Measurements from ENCODE around the gene ATP9A.
"Not testable (repeated sequence)": the region's sequence is repeated elsewhere in the genome, so short reads cannot be mapped to it uniquely, and the experiment has no call there.

ATP9A gene

GRCh38 chr20:51687108-51687507 lies 81.1 kb downstream of the ATP9A start:
- DNase-seq, result no peak

GRCh38 chr20:51685494-51685893 lies 82.7 kb downstream of the ATP9A start:
- not testable (repeated sequence) for DNase-seq

- no peak for DNase-seq
These were observed 88.0 kb downstream of the ATP9A start for GRCh38 chr20:51680067-51680749.

- no peak for DNase-seq
These were observed 88.8 kb downstream of the ATP9A start for GRCh38 chr20:51679254-51679921.

GRCh38 chr20:51678026-51678697 lies 90.0 kb downstream of the ATP9A start:
- DNase-seq, result no peak

- no peak for DNase-seq
These were observed 99.2 kb downstream of the ATP9A start for GRCh38 chr20:51668947-51669346.

GRCh38 chr20:51668515-51668914 lies 99.7 kb downstream of the ATP9A start:
- DNase-seq, result no peak

- DNase-seq, result no peak
These were observed 100.7 kb downstream of the ATP9A start for GRCh38 chr20:51667491-51667890.

- no peak for DNase-seq
These were observed 101.2 kb downstream of the ATP9A start for GRCh38 chr20:51667002-51667408.

- no peak for DNase-seq
These were observed 102.1 kb downstream of the ATP9A start for GRCh38 chr20:51666126-51666525.

GRCh38 chr20:51665543-51666118 lies 102.6 kb downstream of the ATP9A start:
- DNase-seq, result no peak

GRCh38 chr20:51661609-51662178 lies 106.5 kb downstream of the ATP9A start:
- DNase-seq, result no peak

GRCh38 chr20:51660672-51661608 lies 107.2 kb downstream of the ATP9A start:
- DNase-seq, result no peak

- DNase-seq, result no peak
These were observed 108.6 kb downstream of the ATP9A start for GRCh38 chr20:51659491-51660050.

GRCh38 chr20:51656726-51657260 lies 111.4 kb downstream of the ATP9A start:
- no peak for DNase-seq

GRCh38 chr20:51656089-51656488 lies 112.1 kb downstream of the ATP9A start:
- not testable (repeated sequence) for DNase-seq

- DNase-seq, result no peak
These were observed 113.7 kb downstream of the ATP9A start for GRCh38 chr20:51654495-51654894.

GRCh38 chr20:51654060-51654459 lies 114.1 kb downstream of the ATP9A start:
- DNase-seq, result no peak

GRCh38 chr20:51653226-51653625 lies 115.0 kb downstream of the ATP9A start:
- DNase-seq, result no peak

GRCh38 chr20:51651921-51652549 lies 116.2 kb downstream of the ATP9A start:
- DNase-seq, result no peak

GRCh38 chr20:51650685-51651134 lies 117.5 kb downstream of the ATP9A start:
- DNase-seq, result peak; percentile 12

Measured in CD4-positive, alpha-beta T cell treated with Interferon gamma for 1 hour (primary cell).